Sciatic nerve (tissue), 2 donors: Measurements from ENCODE around the gene TBC1D17. TPM values are rescaled to one million over a fixed set of nuclear protein-coding genes. Genes with fewer than 3 reads are reported as not detected.

Experiments used
- ATAC-seq: fragments of 200-7000 bp; cut with Tn5 transposase; one replicate; pipeline ENCODE4 v1.9.1; 2020; ENCODE audit warnings: mild to moderate bottlenecking, moderate library complexity
- DNase-seq: peaks from one replicate; pipeline ENCODE4 v3.0.0-alpha.2; 2020; ENCODE audit warnings: low spot score
- intact Hi-C: fragments of 100-400 bp; cut with DNase I; formaldehyde crosslinking; loops from one replicate; pipeline ENCODE4 v1.14.2; 2022
- total RNA-seq: library from RNA; stranded (reverse); fragmentation: NEBNext Ultra II Directional; extraction: Animal tissue kit (Norgen Biotek cat#: 25700); gene quantifications from one replicate; pipeline ENCODE4 v1.2.1, GENCODE V29; 2021
- donor health status: DM: no; HTN: no; CAD: no.
- donor health status: DM: no; HTN: no; CAD: no.

TBC1D17 gene
- total RNA-seq, 1 donor from 2014 or later = 64.8 TPM

GRCh38 chr19:49858088-49858985 lies 19.2 kb upstream of the TBC1D17 start:
- ATAC-seq = peak; percentile 5
- DNase-seq = peak; percentile 69
- intact Hi-C loops = loop anchor here (5.0 kb wide), 1 partner anchor 1584 kb away; no protein-coding TSS in a partner anchor

GRCh38 chr19:49859682-49860335 lies 17.7 kb upstream of the TBC1D17 start:
- ATAC-seq = no peak
- DNase-seq = no peak
- intact Hi-C loops = loop anchor here (5.0 kb wide), 2 partner anchors 1582 to 1668 kb away; no protein-coding TSS in a partner anchor

GRCh38 chr19:49860336-49861102 lies 17.0 kb upstream of the TBC1D17 start:
- DNase-seq (no peak), ATAC-seq (no peak)
- intact Hi-C loops = loop anchor here (5.0 kb wide), 1 partner anchor 1668 kb away; no protein-coding TSS in a partner anchor

GRCh38 chr19:49861107-49861506 lies 16.4 kb upstream of the TBC1D17 start:
- DNase-seq (peak; percentile 74), ATAC-seq (peak; percentile 56)
- intact Hi-C loops = loop anchor here (5.0 kb wide), 1 partner anchor 1669 kb away; no protein-coding TSS in a partner anchor

- ATAC-seq = no peak
- no peak for DNase-seq
- intact Hi-C loops = loop anchor here (5.0 kb wide), 1 partner anchor 1669 kb away; no protein-coding TSS in a partner anchor
Measured at GRCh38 chr19:49861541-49862378, 15.7 kb upstream of the TBC1D17 start.

- ATAC-seq = no peak
- no peak for DNase-seq
- intact Hi-C loops = loop anchor here (5.0 kb wide), 1 partner anchor 1670 kb away; no protein-coding TSS in a partner anchor
Measured at GRCh38 chr19:49862391-49863253, 14.9 kb upstream of the TBC1D17 start.

GRCh38 chr19:49863254-49863934 lies 14.1 kb upstream of the TBC1D17 start:
- ATAC-seq = no peak
- intact Hi-C loops = loop anchor here (5.0 kb wide), 1 partner anchor 1671 kb away; no protein-coding TSS in a partner anchor
- no peak for DNase-seq

GRCh38 chr19:49863935-49864320 lies 13.6 kb upstream of the TBC1D17 start:
- DNase-seq (peak; percentile 60), ATAC-seq (no peak)
- intact Hi-C loops = loop anchor here (5.0 kb wide), 1 partner anchor 1672 kb away; no protein-coding TSS in a partner anchor

GRCh38 chr19:49864890-49865289 lies 12.6 kb upstream of the TBC1D17 start:
- intact Hi-C loops = loop anchor here (5.0 kb wide), 1 partner anchor 1673 kb away; no protein-coding TSS in a partner anchor
- no peak for ATAC-seq
- DNase-seq = no peak

- intact Hi-C loops = no loop called here
- ATAC-seq (peak; percentile 75), DNase-seq (peak; percentile 95)
Measured at GRCh38 chr19:49866933-49867782, 10.3 kb upstream of the TBC1D17 start, which contains the start of gene PNKP. TSS of gene PNKP (minus strand) at chr19:49867576. CDS start at chr19:49867204, 372 bp downstream.

- ATAC-seq = peak; percentile 7
- intact Hi-C loops = no loop called here
- peak; percentile 97 for DNase-seq
Measured at GRCh38 chr19:49869009-49869483, 8.5 kb upstream of the TBC1D17 start.

GRCh38 chr19:49869484-49870308 lies 7.8 kb upstream of the TBC1D17 start:
- peak; percentile 98 for DNase-seq
- ATAC-seq = peak; percentile 85
- intact Hi-C loops = no loop called here

- DNase-seq (no peak), ATAC-seq (no peak)
- intact Hi-C loops = no loop called here
Measured at GRCh38 chr19:49870309-49870901, 7.1 kb upstream of the TBC1D17 start.

GRCh38 chr19:49871349-49871985 lies 6.0 kb upstream of the TBC1D17 start:
- no peak for ATAC-seq
- intact Hi-C loops = no loop called here
- no peak for DNase-seq
